ENCODE results near the gene CASTOR2.

DNA sequence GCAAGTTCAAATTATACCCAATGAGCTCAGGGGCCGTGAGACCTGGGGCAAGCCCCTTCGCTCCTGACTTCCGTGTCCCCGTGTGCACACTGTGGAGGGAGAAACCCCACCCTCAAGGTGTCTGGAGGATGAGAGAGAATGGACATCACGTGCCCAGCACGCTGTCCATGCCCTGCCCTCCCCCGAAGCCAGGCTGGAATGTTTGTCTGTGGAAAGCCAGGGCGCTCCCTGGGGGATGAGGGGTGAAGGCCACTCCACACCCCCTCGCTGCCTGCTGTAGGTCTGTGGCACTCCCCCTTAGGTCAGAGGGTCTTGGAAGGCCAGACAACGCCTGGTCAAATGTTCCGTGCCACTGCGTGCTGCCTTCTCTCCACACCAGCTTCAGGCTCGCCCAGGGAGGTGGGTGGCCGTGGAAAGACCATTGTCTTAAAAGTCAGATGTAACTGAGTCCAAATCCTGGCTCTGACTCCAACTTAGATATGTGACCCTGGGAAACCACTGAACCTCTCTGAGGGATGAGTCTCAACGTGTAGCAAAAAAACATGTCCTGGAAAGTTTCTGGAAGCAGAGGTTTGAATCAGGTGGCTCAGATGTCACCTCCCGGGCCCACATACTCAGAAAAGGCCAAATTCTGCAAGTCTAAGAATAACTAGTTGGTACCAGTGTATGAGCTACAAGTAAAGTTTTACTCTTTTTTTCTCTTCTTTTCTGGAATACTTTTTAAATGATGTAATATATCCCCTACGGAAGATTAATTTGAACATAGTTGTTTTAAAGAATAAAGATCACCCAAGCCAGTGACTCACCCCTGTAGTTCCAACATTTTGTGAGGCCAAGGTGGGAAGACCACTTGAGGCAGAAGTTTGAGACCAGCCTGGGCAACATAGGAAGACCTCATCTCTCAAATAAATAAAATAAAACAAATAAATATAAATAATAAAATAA, 84.2 kb downstream of the CASTOR2 start:
- TF ChIP-seq CTCF (IDR thresholded peaks at IDR 0.05) (no peak), ZFX (IDR thresholded peaks at IDR 0.05; ENCODE audit: borderline replicate concordance) (no peak)
